Measurements from ENCODE around the gene CUL1.

CUL1 gene

GRCh38 chr7:148754912-148755311, 56.2 kb downstream of the CUL1 start:
- Histone ChIP-seq H3K27me3 (ENCODE audit: insufficient read depth, low read length) (no peaks in the 10 kb centered on the region), H4K20me1 (ENCODE audit: insufficient read depth, low read length) (no peaks in the 10 kb centered on the region), H2AFZ (ENCODE audit: low read length) (no peak overlapping the region), H3K4me1 (ENCODE audit: insufficient read depth, low read length, severe bottlenecking) (no peaks in the 10 kb centered on the region), H3K4me3 (ENCODE audit: low read depth, low read length, poor library complexity, severe bottlenecking) (no peak overlapping the region), H3F3A (ENCODE audit: insufficient read depth, low read length) (no peaks in the 10 kb centered on the region), H3K9me2 (ENCODE audit: low read depth, low read length) (no peaks in the 10 kb centered on the region), H3K4me2 (ENCODE audit: low read length) (no peak overlapping the region), H3K36me3 (ENCODE audit: insufficient read depth, low read length) (peaks cover 52% of the 10 kb centered on the region), H3K9me3 (ENCODE audit: low read length) (no peaks in the 10 kb centered on the region), H3K9ac (ENCODE audit: low read length) (no peak overlapping the region), H3K79me2 (ENCODE audit: insufficient read depth, low read length) (no peaks in the 10 kb centered on the region), H3K27ac (ENCODE audit: low read depth, low read length, poor library complexity, severe bottlenecking) (no peak overlapping the region)
- no peak for TF ChIP-seq EZH2 (IDR thresholded peaks at IDR 0.05; ENCODE audit: borderline replicate concordance, low read length)
- TF ChIP-seq, protein P1, sequence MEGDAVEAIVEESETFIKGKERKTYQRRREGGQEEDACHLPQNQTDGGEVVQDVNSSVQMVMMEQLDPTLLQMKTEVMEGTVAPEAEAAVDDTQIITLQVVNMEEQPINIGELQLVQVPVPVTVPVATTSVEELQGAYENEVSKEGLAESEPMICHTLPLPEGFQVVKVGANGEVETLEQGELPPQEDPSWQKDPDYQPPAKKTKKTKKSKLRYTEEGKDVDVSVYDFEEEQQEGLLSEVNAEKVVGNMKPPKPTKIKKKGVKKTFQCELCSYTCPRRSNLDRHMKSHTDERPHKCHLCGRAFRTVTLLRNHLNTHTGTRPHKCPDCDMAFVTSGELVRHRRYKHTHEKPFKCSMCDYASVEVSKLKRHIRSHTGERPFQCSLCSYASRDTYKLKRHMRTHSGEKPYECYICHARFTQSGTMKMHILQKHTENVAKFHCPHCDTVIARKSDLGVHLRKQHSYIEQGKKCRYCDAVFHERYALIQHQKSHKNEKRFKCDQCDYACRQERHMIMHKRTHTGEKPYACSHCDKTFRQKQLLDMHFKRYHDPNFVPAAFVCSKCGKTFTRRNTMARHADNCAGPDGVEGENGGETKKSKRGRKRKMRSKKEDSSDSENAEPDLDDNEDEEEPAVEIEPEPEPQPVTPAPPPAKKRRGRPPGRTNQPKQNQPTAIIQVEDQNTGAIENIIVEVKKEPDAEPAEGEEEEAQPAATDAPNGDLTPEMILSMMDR (IDR thresholded peaks at IDR 0.05; ENCODE audit: low read length) = no peak

- Histone ChIP-seq H2AFZ (ENCODE audit: low read length) (no peak overlapping the region), H3K36me3 (ENCODE audit: insufficient read depth, low read length) (peaks cover 80% of the 10 kb centered on the region)
These were observed 63.0 kb downstream of the CUL1 start for GRCh38 chr7:148761499-148762278.

GRCh38 chr7:148763622-148764021, 64.9 kb downstream of the CUL1 start:
- no peaks in the 10 kb centered on the region for H3K9me3 ChIP-seq (ENCODE audit: low read length)
- H3K27me3 ChIP-seq (ENCODE audit: insufficient read depth, low read length) = no peaks in the 10 kb centered on the region
- TF ChIP-seq EZH2 (IDR thresholded peaks at IDR 0.05; ENCODE audit: borderline replicate concordance, low read length) = no peak
- TF ChIP-seq, protein P1 (IDR thresholded peaks at IDR 0.05; ENCODE audit: low read length) = no peak
- peaks cover 77% of the 10 kb centered on the region; the same call in 1 of the 2 replicates for H3K36me3 ChIP-seq (ENCODE audit: insufficient read depth, low read length)
- no peaks in the 10 kb centered on the region for H3K9me2 ChIP-seq (ENCODE audit: low read depth, low read length)
- no peaks in the 10 kb centered on the region for H3K79me2 ChIP-seq (ENCODE audit: insufficient read depth, low read length)
- no peaks in the 10 kb centered on the region for H3F3A ChIP-seq (ENCODE audit: insufficient read depth, low read length)
- H3K27ac ChIP-seq (ENCODE audit: low read depth, low read length, poor library complexity, severe bottlenecking) = no peak overlapping the region
- H4K20me1 ChIP-seq (ENCODE audit: insufficient read depth, low read length) = no peaks in the 10 kb centered on the region
- H3K9ac ChIP-seq (ENCODE audit: low read length) = no peak overlapping the region
- H2AFZ ChIP-seq (ENCODE audit: low read length) = no peak overlapping the region
- H3K4me1 ChIP-seq (ENCODE audit: insufficient read depth, low read length, severe bottlenecking) = no peaks in the 10 kb centered on the region
- no peak overlapping the region for H3K4me2 ChIP-seq (ENCODE audit: low read length)
- no peak overlapping the region for H3K4me3 ChIP-seq (ENCODE audit: low read depth, low read length, poor library complexity, severe bottlenecking)

More at GRCh38 chr7:148761499-148762278, 63.0 kb downstream of the CUL1 start:
- H3K4me3 ChIP-seq (ENCODE audit: low read depth, low read length, poor library complexity, severe bottlenecking) = no peak overlapping the region
- H3K9me2 ChIP-seq (ENCODE audit: low read depth, low read length) = no peaks in the 10 kb centered on the region
- H3F3A ChIP-seq (ENCODE audit: insufficient read depth, low read length) = no peaks in the 10 kb centered on the region
- H3K27me3 ChIP-seq (ENCODE audit: insufficient read depth, low read length) = no peaks in the 10 kb centered on the region
- TF ChIP-seq EZH2 (IDR thresholded peaks at IDR 0.05; ENCODE audit: borderline replicate concordance, low read length) = no peak
- TF ChIP-seq, protein P1 (IDR thresholded peaks at IDR 0.05; ENCODE audit: low read length) = no peak
- H3K4me2 ChIP-seq (ENCODE audit: low read length) = no peak overlapping the region
- H3K9ac ChIP-seq (ENCODE audit: low read length) = no peak overlapping the region
- H3K27ac ChIP-seq (ENCODE audit: low read depth, low read length, poor library complexity, severe bottlenecking) = no peak overlapping the region
- no peaks in the 10 kb centered on the region for H4K20me1 ChIP-seq (ENCODE audit: insufficient read depth, low read length)
- H3K9me3 ChIP-seq (ENCODE audit: low read length) = no peaks in the 10 kb centered on the region
- H3K79me2 ChIP-seq (ENCODE audit: insufficient read depth, low read length) = no peaks in the 10 kb centered on the region
- no peaks in the 10 kb centered on the region for H3K4me1 ChIP-seq (ENCODE audit: insufficient read depth, low read length, severe bottlenecking)

Measured in OCI-LY1 (cell line).